ENCODE measurements around the gene GET4.

GRCh38 chr7:849145-849544 is 27.2 kb upstream of the GET4 start:
- TF ChIP-seq, protein P1, sequence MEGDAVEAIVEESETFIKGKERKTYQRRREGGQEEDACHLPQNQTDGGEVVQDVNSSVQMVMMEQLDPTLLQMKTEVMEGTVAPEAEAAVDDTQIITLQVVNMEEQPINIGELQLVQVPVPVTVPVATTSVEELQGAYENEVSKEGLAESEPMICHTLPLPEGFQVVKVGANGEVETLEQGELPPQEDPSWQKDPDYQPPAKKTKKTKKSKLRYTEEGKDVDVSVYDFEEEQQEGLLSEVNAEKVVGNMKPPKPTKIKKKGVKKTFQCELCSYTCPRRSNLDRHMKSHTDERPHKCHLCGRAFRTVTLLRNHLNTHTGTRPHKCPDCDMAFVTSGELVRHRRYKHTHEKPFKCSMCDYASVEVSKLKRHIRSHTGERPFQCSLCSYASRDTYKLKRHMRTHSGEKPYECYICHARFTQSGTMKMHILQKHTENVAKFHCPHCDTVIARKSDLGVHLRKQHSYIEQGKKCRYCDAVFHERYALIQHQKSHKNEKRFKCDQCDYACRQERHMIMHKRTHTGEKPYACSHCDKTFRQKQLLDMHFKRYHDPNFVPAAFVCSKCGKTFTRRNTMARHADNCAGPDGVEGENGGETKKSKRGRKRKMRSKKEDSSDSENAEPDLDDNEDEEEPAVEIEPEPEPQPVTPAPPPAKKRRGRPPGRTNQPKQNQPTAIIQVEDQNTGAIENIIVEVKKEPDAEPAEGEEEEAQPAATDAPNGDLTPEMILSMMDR (tag by site-specific recombination; IDR thresholded peaks at IDR 0.05): no peak
- no peak for TF ChIP-seq ZNF404 (tag by site-specific recombination; IDR thresholded peaks at IDR 0.05)
- TF ChIP-seq ELK4 (IDR thresholded peaks at IDR 0.05; ENCODE audit: borderline replicate concordance, low read depth, low read length): no peak
- no peak for TF ChIP-seq BCL11A (tag by site-specific recombination; IDR thresholded peaks at IDR 0.05; ENCODE audit: low read depth)
- TF ChIP-seq ZSCAN18 (tag by site-specific recombination; IDR thresholded peaks at IDR 0.05): no peak
- no peak for TF ChIP-seq ZFP37 (tag by site-specific recombination; IDR thresholded peaks at IDR 0.05)
- no peak for TF ChIP-seq ZNF148 (tag by site-specific recombination; IDR thresholded peaks at IDR 0.05; ENCODE audit: borderline replicate concordance)
